ENCODE data around the gene ANGPTL3. TPM values are rescaled to one million over a fixed set of nuclear protein-coding genes. Genes with fewer than 3 reads are reported as not detected.
A peak's percentile ranks its signal among the peaks of the same experiment; 100 is the strongest.
"Not testable (repeated sequence)": the region's sequence is repeated elsewhere in the genome, so short reads cannot be mapped to it uniquely, and the experiment has no call there.

ANGPTL3 gene
- total and polyA plus RNA-seq, 8 donors: 0.52 to 1.0 (median 0.84) TPM; not detected in 2

DNA sequence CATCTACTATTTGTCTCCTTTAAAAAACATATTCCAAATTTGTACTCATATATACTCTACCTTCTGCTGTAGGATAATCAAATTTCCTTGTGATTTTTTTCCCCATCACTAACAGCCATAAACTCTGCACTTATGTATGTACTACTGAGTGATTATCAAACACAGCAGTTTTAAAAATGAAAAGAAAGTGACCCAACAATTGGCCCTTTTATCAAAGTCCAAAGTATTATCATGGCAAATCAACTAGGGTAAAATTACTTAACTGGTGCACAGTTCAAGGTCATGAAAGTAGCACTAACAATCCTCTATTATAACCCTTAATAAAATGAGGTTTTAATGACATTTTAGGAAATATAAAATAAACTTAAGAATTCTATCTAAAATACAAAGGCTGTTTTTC, 11.6 kb downstream of the ANGPTL3 start:
- H3K27ac ChIP-seq: no peak overlapping the region
- TF ChIP-seq, protein P1, sequence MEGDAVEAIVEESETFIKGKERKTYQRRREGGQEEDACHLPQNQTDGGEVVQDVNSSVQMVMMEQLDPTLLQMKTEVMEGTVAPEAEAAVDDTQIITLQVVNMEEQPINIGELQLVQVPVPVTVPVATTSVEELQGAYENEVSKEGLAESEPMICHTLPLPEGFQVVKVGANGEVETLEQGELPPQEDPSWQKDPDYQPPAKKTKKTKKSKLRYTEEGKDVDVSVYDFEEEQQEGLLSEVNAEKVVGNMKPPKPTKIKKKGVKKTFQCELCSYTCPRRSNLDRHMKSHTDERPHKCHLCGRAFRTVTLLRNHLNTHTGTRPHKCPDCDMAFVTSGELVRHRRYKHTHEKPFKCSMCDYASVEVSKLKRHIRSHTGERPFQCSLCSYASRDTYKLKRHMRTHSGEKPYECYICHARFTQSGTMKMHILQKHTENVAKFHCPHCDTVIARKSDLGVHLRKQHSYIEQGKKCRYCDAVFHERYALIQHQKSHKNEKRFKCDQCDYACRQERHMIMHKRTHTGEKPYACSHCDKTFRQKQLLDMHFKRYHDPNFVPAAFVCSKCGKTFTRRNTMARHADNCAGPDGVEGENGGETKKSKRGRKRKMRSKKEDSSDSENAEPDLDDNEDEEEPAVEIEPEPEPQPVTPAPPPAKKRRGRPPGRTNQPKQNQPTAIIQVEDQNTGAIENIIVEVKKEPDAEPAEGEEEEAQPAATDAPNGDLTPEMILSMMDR (IDR thresholded peaks at IDR 0.05): no peak
- no peak for ATAC-seq
- no peaks in the 10 kb centered on the region for H3K27me3 ChIP-seq
- no peak overlapping the region for H3K4me3 ChIP-seq
- no peak for DNase-seq
- intact Hi-C loops (cut with DNase I): no loop called here
- peaks cover 0 to 2% of the 10 kb centered on the region in 2 donors for H3K9me3 ChIP-seq
- H3K4me1 ChIP-seq: no peaks in the 10 kb centered on the region
- no peaks in the 10 kb centered on the region for H3K36me3 ChIP-seq

DNA sequence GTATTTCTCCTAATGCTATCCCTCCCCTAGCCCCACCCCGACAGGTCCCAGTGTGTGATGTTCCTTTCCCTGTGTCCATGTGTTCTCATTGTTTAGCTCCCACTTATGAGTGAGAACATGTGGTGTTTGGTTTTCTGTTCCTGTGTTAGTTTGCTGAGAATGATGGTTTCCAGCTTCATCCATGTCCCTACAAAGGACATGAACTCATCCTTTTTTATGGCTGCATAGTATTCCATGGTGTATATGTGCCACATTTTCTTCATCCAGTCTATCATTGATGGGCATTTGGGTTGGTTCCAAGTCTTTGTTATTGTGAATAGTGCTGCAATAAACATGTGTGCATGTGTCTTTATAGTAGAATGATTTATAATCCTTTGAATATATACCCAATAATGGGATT, 13.3 kb downstream of the ANGPTL3 start:
- ATAC-seq; intact Hi-C loops (cut with DNase I); H3K4me1 ChIP-seq: not testable (repeated sequence)

DNA sequence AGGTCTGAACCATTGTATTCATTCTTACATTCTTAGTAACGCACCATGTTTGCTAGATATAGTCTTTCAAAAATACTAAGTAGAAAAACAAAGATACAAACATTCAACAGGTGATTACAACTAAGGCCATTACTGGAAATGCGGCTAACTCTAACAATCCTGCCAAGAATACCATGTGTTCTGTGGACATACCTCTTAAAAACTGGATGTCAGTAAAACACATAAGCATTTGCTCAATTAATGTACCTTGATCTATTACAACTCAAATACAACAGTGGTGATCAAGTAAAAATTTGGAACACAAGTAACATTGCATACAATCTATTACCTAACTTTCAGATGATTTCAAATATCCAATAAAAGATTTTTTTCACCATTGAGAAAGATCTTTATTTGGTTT, 15.4 kb downstream of the ANGPTL3 start:
- Histone ChIP-seq H3K27me3 (no peaks in the 10 kb centered on the region), H3K36me3 (no peaks in the 10 kb centered on the region), H3K9me3 (peaks cover 0 to 2% of the 10 kb centered on the region in 2 donors), H3K27ac (no peak overlapping the region), H3K4me1 (no peaks in the 10 kb centered on the region), H3K4me3 (no peak overlapping the region)
- DNase-seq (no peak), ATAC-seq (no peak)
- intact Hi-C loops (cut with DNase I): no loop called here
- TF ChIP-seq, protein P1 (IDR thresholded peaks at IDR 0.05): no peak

More for the DNA sequence above, 13.3 kb downstream of the ANGPTL3 start:
- not testable (repeated sequence) for H3K27ac ChIP-seq, H3K27me3 ChIP-seq, H3K36me3 ChIP-seq, DNase-seq, H3K9me3 ChIP-seq, H3K4me3 ChIP-seq

DNA sequence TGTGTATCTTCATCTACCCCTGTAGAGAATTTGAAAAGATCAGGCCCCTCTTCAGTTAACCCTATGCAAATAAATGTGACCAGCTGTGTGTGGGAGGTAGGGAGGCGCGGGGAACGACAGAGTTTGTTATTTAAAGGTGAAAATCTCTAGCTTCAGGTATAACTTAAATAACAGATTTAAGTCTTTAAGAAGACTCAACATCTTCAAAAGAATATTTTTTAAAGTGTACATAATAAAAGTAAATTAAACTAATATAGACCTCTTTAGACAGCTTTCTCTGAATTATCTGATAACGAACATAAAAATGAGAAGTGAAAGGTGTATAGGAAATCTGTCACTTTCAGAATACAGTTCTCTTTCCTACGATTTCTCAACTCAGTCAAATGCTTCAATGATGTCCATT, 16.0 kb downstream of the ANGPTL3 start:
- H3K36me3 ChIP-seq: no peaks in the 10 kb centered on the region
- DNase-seq (no peak), ATAC-seq (no peak)
- peaks cover 0 to 2% of the 10 kb centered on the region in 2 donors for H3K9me3 ChIP-seq
- no peak overlapping the region for H3K4me3 ChIP-seq
- no peaks in the 10 kb centered on the region for H3K4me1 ChIP-seq
- intact Hi-C loops (cut with DNase I): no loop called here
- H3K27me3 ChIP-seq: no peaks in the 10 kb centered on the region
- TF ChIP-seq, protein P1 (IDR thresholded peaks at IDR 0.05): no peak
- no peak overlapping the region for H3K27ac ChIP-seq

DNA sequence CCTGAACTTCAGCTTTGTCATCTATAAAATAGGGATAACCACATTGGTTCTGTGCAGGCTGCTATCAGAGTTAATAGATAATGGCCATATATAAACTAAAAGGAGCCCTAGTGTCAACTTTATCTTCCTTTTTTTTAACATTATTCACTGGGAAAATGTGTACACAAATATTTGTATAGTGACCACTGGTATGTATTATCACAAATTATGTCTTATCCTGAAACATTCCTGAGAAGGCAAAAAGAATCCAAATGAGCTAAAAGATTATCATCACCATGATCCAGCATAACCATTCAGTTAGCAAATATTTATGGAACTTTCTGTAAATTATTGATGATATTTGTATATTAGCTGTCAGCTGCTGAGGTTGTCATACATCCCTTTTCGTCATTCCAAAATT, 16.6 kb downstream of the ANGPTL3 start:
- ATAC-seq (no peak), DNase-seq (no peak)
- intact Hi-C loops (cut with DNase I): no loop called here
- H3K4me1 ChIP-seq: no peaks in the 10 kb centered on the region
- TF ChIP-seq, protein P1 (IDR thresholded peaks at IDR 0.05): no peak
- H3K9me3 ChIP-seq: peaks cover 0 to 2% of the 10 kb centered on the region in 2 donors
- no peaks in the 10 kb centered on the region for H3K27me3 ChIP-seq
- no peak overlapping the region for H3K27ac ChIP-seq
- no peaks in the 10 kb centered on the region for H3K36me3 ChIP-seq
- no peak overlapping the region for H3K4me3 ChIP-seq

DNA sequence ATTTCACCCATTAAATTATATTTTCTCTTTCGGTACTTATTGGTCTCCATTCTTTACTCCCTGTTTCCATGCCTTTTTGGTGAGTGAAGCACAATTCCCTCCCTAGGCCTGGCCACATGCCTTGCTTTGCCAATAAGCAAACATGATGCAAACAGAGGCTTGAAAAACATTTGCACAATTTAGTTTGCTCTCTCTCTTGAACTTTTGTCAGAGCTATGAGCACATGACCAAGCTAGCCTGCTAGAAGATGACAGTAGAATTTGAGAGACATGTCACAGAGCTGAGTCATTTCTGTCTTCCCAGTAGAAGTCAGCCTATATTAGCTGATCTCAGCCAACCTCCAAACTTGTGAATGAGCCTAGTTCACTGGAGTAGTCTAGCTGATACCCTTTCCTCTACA, 24.6 kb downstream of the ANGPTL3 start:
- intact Hi-C loops (cut with DNase I): no loop called here
- DNase-seq (peak in 2 of 4 donors; percentile 5 to 49), ATAC-seq (peak; percentile 98)
- no peaks in the 10 kb centered on the region for H3K27me3 ChIP-seq
- H3K4me3 ChIP-seq: no peak overlapping the region
- peaks cover 0 to 8% of the 10 kb centered on the region in 2 donors for H3K4me1 ChIP-seq
- peak overlapping the region in 1 of 2 donors; percentile 13 for H3K27ac ChIP-seq
- no peaks in the 10 kb centered on the region for H3K36me3 ChIP-seq
- H3K9me3 ChIP-seq: no peaks in the 10 kb centered on the region
- TF ChIP-seq, protein P1 (IDR thresholded peaks at IDR 0.05): no peak

Data from left lung (tissue), 10 donors.